Natural killer cell (primary cell): ENCODE measurements around the gene SOX8. TPM values are rescaled to one million over a fixed set of nuclear protein-coding genes. Genes with fewer than 3 reads are reported as not detected.
A peak's percentile ranks its signal among the peaks of the same experiment; 100 is the strongest.

Experiments used
- ATAC-seq, 3 donors: fragments of 150-1000 bp in 2 of 3; fragments of 200-7000 bp in 1 of 3; cut with Tn5 transposase; 1 replicate in 1 of 3; 2 replicates in 2 of 3; pipeline ENCODE4 v1.10.0; 2021; ENCODE audit warnings: mild to moderate bottlenecking in 2 of 3, moderate library complexity in 2 of 3
- DNase-seq, 2 donors: peaks; one replicate each; pipeline versions ENCODE4 v3.0.0 to v3.0.0-alpha.2; 2013 to 2021; ENCODE audit warnings: mixed read lengths in 1 of 2
- H3K27ac ChIP-seq: one replicate; pipeline ENCODE4 v1.5.1; 2013; ENCODE audit warnings: mild to moderate bottlenecking, low read length
- H3K27me3 ChIP-seq: one replicate; pipeline ENCODE4 v1.6.1; 2013; ENCODE audit warnings: low read length; ENCODE audit not compliant: control insufficient read depth, insufficient read depth
- H3K36me3 ChIP-seq: one replicate; pipeline ENCODE4 v1.6.1; 2013; ENCODE audit warnings: low read length; ENCODE audit not compliant: control insufficient read depth, insufficient read depth
- H3K4me1 ChIP-seq: one replicate; pipeline ENCODE4 v1.6.1; 2013; ENCODE audit warnings: low read length; ENCODE audit not compliant: control insufficient read depth, insufficient read depth
- H3K4me3 ChIP-seq: one replicate; pipeline ENCODE4 v1.5.1; 2013; ENCODE audit warnings: low read length
- H3K9me3 ChIP-seq: one replicate; pipeline ENCODE4 v1.6.1; 2013; ENCODE audit warnings: low read length; ENCODE audit not compliant: control insufficient read depth, insufficient read depth
- H3K27ac Mint-ChIP-seq, 2 donors: one replicate each; pipeline ENCODE4 v1.8.0; 2022; ENCODE audit warnings: mild to moderate bottlenecking in 2 of 2, mixed read lengths in 2 of 2, moderate library complexity in 1 of 2
- H3K27me3 Mint-ChIP-seq, 2 donors: one replicate each; pipeline ENCODE4 v1.8.0; 2022; ENCODE audit warnings: low read depth in 2 of 2, mixed read lengths in 2 of 2
- H3K36me3 Mint-ChIP-seq: one replicate; pipeline ENCODE4 v1.8.0; 2022; ENCODE audit warnings: mixed read lengths
- H3K4me1 Mint-ChIP-seq, 2 donors: one replicate each; pipeline ENCODE4 v1.8.0; 2022; ENCODE audit warnings: mixed read lengths in 2 of 2
- H3K4me3 Mint-ChIP-seq: one replicate; pipeline ENCODE4 v1.8.0; 2022; ENCODE audit warnings: mild to moderate bottlenecking, moderate library complexity, mixed read lengths
- H3K9me3 Mint-ChIP-seq, 2 donors: one replicate each; pipeline ENCODE4 v1.8.0; 2022; ENCODE audit warnings: mixed read lengths in 2 of 2
- CTCF ChIP-seq: fragments of 200-600 bp; IDR thresholded peaks from one replicate; pipeline ENCODE4 v1.8.0; 2022; ENCODE audit warnings: antibody characterized with exemption
- WGBS: methylation state at CpG from one replicate; pipeline ENCODE4 v1.1.7; 2013; ENCODE audit warnings: missing lambda C conversion rate; ENCODE audit not compliant: insufficient coverage; 5-methylcytosine and 5-hydroxymethylcytosine counted together
- intact Hi-C: fragments of 100-400 bp; cut with micrococcal nuclease; formaldehyde crosslinking; loops from one replicate; pipeline ENCODE4 v1.14.2; 2022
- total RNA-seq, 4 donors: library from RNA; stranded (reverse); fragments of 120-200 nt in 1 of 4; gene quantifications; one replicate each; pipeline versions ENCODE4 v1.2.3 to v1.2.4, GENCODE V29; 2013 to 2022

The SOX8 gene
- not detected for total RNA-seq
- 0.18 TPM for total RNA-seq (2013)

- Histone ChIP-seq H3K9me3 (no peaks in the 10 kb centered on the region), H3K36me3 (no peaks in the 10 kb centered on the region), H3K4me3 (peak within 1 kb of the TSS; percentile 36), H3K27me3 (peaks cover 10% of the 10 kb centered on the region), H3K4me1 (peaks cover 10% of the 10 kb centered on the region), H3K27ac (no peak within 1 kb of the TSS)
- WGBS: 2% methylated on average over 80 of the region's 80 CpGs
- Mint-ChIP-seq H3K27me3 (peaks cover 7 to 18% of the 10 kb centered on the region in 2 donors), H3K36me3 (no peaks in the 10 kb centered on the region), H3K27ac (peak within 1 kb of the TSS; percentile 87 to 95), H3K4me3 (peak within 1 kb of the TSS; percentile 93), H3K9me3 (no peaks in the 10 kb centered on the region), H3K4me1 (peaks cover 5 to 6% of the 10 kb centered on the region in 2 donors)
- ATAC-seq: peak in 2 of 3 donors; percentile 9 to 12
- DNase-seq: no peak
- intact Hi-C loops: no loop called here
- TF ChIP-seq CTCF: no peak
Measured at GRCh38 chr16:981695-982144, at the start of gene SOX8. TSS of gene SOX8 (plus strand) at chr16:981770. CDS start at chr16:981923, 153 bp downstream.

GRCh38 chr16:932831-933330 is 48.7 kb upstream of the SOX8 start:
- ATAC-seq (no peak), DNase-seq (no peak)
- H3K4me3 Mint-ChIP-seq: no peak overlapping the region
- Histone ChIP-seq H3K9me3 (no peaks in the 10 kb centered on the region), H3K36me3 (peaks cover 11% of the 10 kb centered on the region), H3K4me3 (no peak overlapping the region), H3K27me3 (no peaks in the 10 kb centered on the region), H3K27ac (no peak overlapping the region), H3K4me1 (no peaks in the 10 kb centered on the region)
- intact Hi-C loops: no loop called here
- H3K27me3 Mint-ChIP-seq: no peaks in the 10 kb centered on the region
- no peak for TF ChIP-seq CTCF
- no peaks in the 10 kb centered on the region for H3K4me1 Mint-ChIP-seq
- H3K9me3 Mint-ChIP-seq: no peaks in the 10 kb centered on the region
- no peak overlapping the region for H3K27ac Mint-ChIP-seq
- 93% methylated on average over 21 of the region's 21 CpGs for WGBS
- no peaks in the 10 kb centered on the region for H3K36me3 Mint-ChIP-seq

- Mint-ChIP-seq H3K27me3 (no peaks in the 10 kb centered on the region), H3K36me3 (no peaks in the 10 kb centered on the region), H3K4me3 (no peak overlapping the region), H3K4me1 (no peaks in the 10 kb centered on the region), H3K27ac (no peak overlapping the region), H3K9me3 (no peaks in the 10 kb centered on the region)
- Histone ChIP-seq H3K36me3 (peaks cover 11% of the 10 kb centered on the region), H3K27me3 (no peaks in the 10 kb centered on the region), H3K9me3 (no peaks in the 10 kb centered on the region), H3K4me3 (no peak overlapping the region), H3K27ac (no peak overlapping the region), H3K4me1 (no peaks in the 10 kb centered on the region)
- no peak for TF ChIP-seq CTCF
- intact Hi-C loops: no loop called here
- 98% methylated on average over 15 of the region's 15 CpGs for WGBS
- ATAC-seq (no peak), DNase-seq (no peak)
Measured at GRCh38 chr16:933581-933980, 48.0 kb upstream of the SOX8 start.

GRCh38 chr16:934178-934577 is 47.4 kb upstream of the SOX8 start:
- no peak overlapping the region for H3K4me3 Mint-ChIP-seq
- Histone ChIP-seq H3K36me3 (peaks cover 11% of the 10 kb centered on the region), H3K4me3 (no peak overlapping the region), H3K27ac (no peak overlapping the region), H3K9me3 (no peaks in the 10 kb centered on the region), H3K4me1 (no peaks in the 10 kb centered on the region), H3K27me3 (no peaks in the 10 kb centered on the region)
- H3K27ac Mint-ChIP-seq: no peak overlapping the region
- ATAC-seq (no peak), DNase-seq (no peak)
- no peaks in the 10 kb centered on the region for H3K4me1 Mint-ChIP-seq
- 96% methylated on average over 9 of the region's 10 CpGs for WGBS
- H3K27me3 Mint-ChIP-seq: no peaks in the 10 kb centered on the region
- no peaks in the 10 kb centered on the region for H3K9me3 Mint-ChIP-seq
- no peak for TF ChIP-seq CTCF
- intact Hi-C loops: no loop called here
- H3K36me3 Mint-ChIP-seq: no peaks in the 10 kb centered on the region
